Neural progenitor cell (in vitro differentiated cells): ENCODE data around the gene SLC10A7. TPM values are rescaled to one million over a fixed set of nuclear protein-coding genes. Genes with fewer than 3 reads are reported as not detected.

Experiments used
- DNase-seq: peaks from one replicate; pipeline ENCODE4 v3.0.0-alpha.2; 2016; ENCODE audit warnings: low spot score
- H2AFZ ChIP-seq: fragments of 200-600 bp; sonication (generic); replicated peaks from 2 replicates; pipeline ENCODE4 v1.6.1; 2016; ENCODE audit warnings: antibody characterized with exemption
- H3F3A ChIP-seq: fragments of 200-600 bp; sonication (generic); 2 replicates; pipeline ENCODE4 v1.6.1; 2016; ENCODE audit warnings: antibody characterized with exemption, low read depth
- H3K27ac ChIP-seq: fragments of 200-600 bp; sonication (generic); 2 replicates; pipeline ENCODE4 v1.5.1; 2016; ENCODE audit warnings: mild to moderate bottlenecking
- H3K27me3 ChIP-seq: fragments of 200-600 bp; sonication (generic); 2 replicates; pipeline ENCODE4 v1.6.1; 2016; ENCODE audit warnings: mild to moderate bottlenecking, moderate library complexity
- H3K36me3 ChIP-seq: fragments of 200-600 bp; sonication (generic); 2 replicates; pipeline ENCODE4 v1.5.1; 2016
- H3K4me1 ChIP-seq: fragments of 200-600 bp; sonication (generic); 2 replicates; pipeline ENCODE4 v1.6.1; 2016; ENCODE audit warnings: mixed run types
- H3K4me2 ChIP-seq: fragments of 200-600 bp; sonication (generic); 2 replicates; pipeline ENCODE4 v1.6.1; 2016
- H3K4me3 ChIP-seq: fragments of 200-600 bp; sonication (generic); 2 replicates; pipeline ENCODE4 v1.5.1; 2016
- H3K79me2 ChIP-seq: fragments of 200-600 bp; sonication (generic); 2 replicates; pipeline ENCODE4 v1.6.1; 2016; ENCODE audit warnings: low read depth
- H3K9ac ChIP-seq: fragments of 200-600 bp; sonication (generic); 2 replicates; pipeline ENCODE4 v1.6.1; 2016
- H3K9me3 ChIP-seq: fragments of 200-600 bp; sonication (generic); 2 replicates; pipeline ENCODE4 v1.5.1; 2016; ENCODE audit warnings: low read depth
- H4K20me1 ChIP-seq: fragments of 200-600 bp; sonication (generic); 2 replicates; pipeline ENCODE4 v1.6.1; 2016; ENCODE audit warnings: low read depth
- H3K27ac Mint-ChIP-seq: 3 replicates; pipeline ENCODE4 v1.8.0; 2021; ENCODE audit warnings: mixed read lengths
- H3K27me3 Mint-ChIP-seq: 2 replicates; pipeline ENCODE4 v1.8.0; 2022; ENCODE audit warnings: low read depth, mild to moderate bottlenecking, inconsistent platforms, moderate library complexity, mixed read lengths; ENCODE audit not compliant: insufficient read depth
- H3K36me3 Mint-ChIP-seq: 3 replicates; pipeline ENCODE4 v1.8.0; 2021; ENCODE audit warnings: mixed read lengths
- H3K4me1 Mint-ChIP-seq: 3 replicates; pipeline ENCODE4 v1.8.0; 2021; ENCODE audit warnings: mixed read lengths
- H3K4me3 Mint-ChIP-seq: 3 replicates; pipeline ENCODE4 v1.8.0; 2021; ENCODE audit warnings: mild to moderate bottlenecking, moderate library complexity, mixed read lengths
- H3K9me3 Mint-ChIP-seq: 3 replicates; pipeline ENCODE4 v1.8.0; 2020; ENCODE audit warnings: mixed read lengths
- CTCF ChIP-seq: fragments of 200-600 bp; sonication (generic); IDR thresholded peaks from 2 replicates; pipeline ENCODE4 v1.5.1; 2017; ENCODE audit warnings: antibody characterized with exemption, mild to moderate bottlenecking
- EZH2 ChIP-seq: fragments of 200-600 bp; sonication (generic); IDR thresholded peaks from 2 replicates; pipeline ENCODE4 v1.6.1; 2017; ENCODE audit warnings: antibody characterized with exemption, mild to moderate bottlenecking, moderate library complexity
- EZH2phosphoT487 ChIP-seq: fragments of 200-600 bp; sonication (generic); IDR thresholded peaks from 2 replicates; pipeline ENCODE4 v1.6.1; 2017; ENCODE audit warnings: antibody characterized with exemption
- total RNA-seq: library from RNA; depleted of rRNA; stranded (reverse); fragments of >200 nt; gene quantifications from 2 replicates; pipeline ENCODE4 v1.2.3, GENCODE V29; 2015; ENCODE audit warnings: low replicate concordance

Gene SLC10A7
- total RNA-seq, 1 donor from 2014 or later: 9.9 TPM

- Histone ChIP-seq H3K27ac (no peak overlapping the region), H3F3A (no peaks in the 10 kb centered on the region), H3K4me3 (no peak overlapping the region), H3K9ac (no peak overlapping the region), H3K4me2 (no peak overlapping the region), H3K4me1 (peaks cover 14% of the 10 kb centered on the region), H3K9me3 (no peaks in the 10 kb centered on the region), H4K20me1 (no peaks in the 10 kb centered on the region), H3K36me3 (no peaks in the 10 kb centered on the region), H3K79me2 (no peaks in the 10 kb centered on the region), H3K27me3 (no peaks in the 10 kb centered on the region), H2AFZ (no peak overlapping the region)
- Mint-ChIP-seq H3K4me1 (peaks cover 15% of the 10 kb centered on the region), H3K4me3 (no peak overlapping the region), H3K36me3 (no peaks in the 10 kb centered on the region), H3K9me3 (no peaks in the 10 kb centered on the region), H3K27ac (no peak overlapping the region), H3K27me3 (no peaks in the 10 kb centered on the region)
- no peak for DNase-seq
- TF ChIP-seq EZH2 (no peak), CTCF (no peak), EZH2phosphoT487 (no peak)
Observed at GRCh38 chr4:146462251-146462650, 59.5 kb downstream of the SLC10A7 start.

GRCh38 chr4:146458594-146458993, 63.1 kb downstream of the SLC10A7 start:
- DNase-seq: no peak
- no peaks in the 10 kb centered on the region for H3K27me3 Mint-ChIP-seq
- no peak overlapping the region for H3K4me2 ChIP-seq
- no peaks in the 10 kb centered on the region for H4K20me1 ChIP-seq
- no peak overlapping the region for H3K27ac Mint-ChIP-seq
- H3K36me3 ChIP-seq: no peaks in the 10 kb centered on the region
- TF ChIP-seq CTCF (no peak), EZH2 (no peak), EZH2phosphoT487 (no peak)
- H3K36me3 Mint-ChIP-seq: no peaks in the 10 kb centered on the region
- H3K9me3 Mint-ChIP-seq: no peaks in the 10 kb centered on the region
- peaks cover 6% of the 10 kb centered on the region for H3K4me1 Mint-ChIP-seq
- no peaks in the 10 kb centered on the region for H3K79me2 ChIP-seq
- no peaks in the 10 kb centered on the region for H3K9me3 ChIP-seq
- H3K27me3 ChIP-seq: no peaks in the 10 kb centered on the region
- H3K27ac ChIP-seq: no peak overlapping the region
- peaks cover 8% of the 10 kb centered on the region for H3K4me1 ChIP-seq
- no peaks in the 10 kb centered on the region for H3F3A ChIP-seq
- H3K4me3 ChIP-seq: no peak overlapping the region
- H3K9ac ChIP-seq: no peak overlapping the region
- no peak overlapping the region for H3K4me3 Mint-ChIP-seq
- H2AFZ ChIP-seq: no peak overlapping the region

- Histone ChIP-seq H3K36me3 (no peaks in the 10 kb centered on the region), H3K4me2 (no peak overlapping the region), H3K9me3 (no peaks in the 10 kb centered on the region), H2AFZ (no peak overlapping the region), H4K20me1 (no peaks in the 10 kb centered on the region), H3K79me2 (no peaks in the 10 kb centered on the region), H3F3A (no peaks in the 10 kb centered on the region), H3K4me3 (no peak overlapping the region), H3K9ac (no peak overlapping the region), H3K4me1 (peaks cover 5% of the 10 kb centered on the region), H3K27ac (no peak overlapping the region), H3K27me3 (no peaks in the 10 kb centered on the region)
- Mint-ChIP-seq H3K27ac (no peak overlapping the region), H3K4me1 (peaks cover 6% of the 10 kb centered on the region), H3K9me3 (peaks cover 2% of the 10 kb centered on the region), H3K4me3 (no peak overlapping the region), H3K27me3 (no peaks in the 10 kb centered on the region), H3K36me3 (no peaks in the 10 kb centered on the region)
- no peak for TF ChIP-seq EZH2
- TF ChIP-seq CTCF: no peak
- no peak for TF ChIP-seq EZH2phosphoT487
- DNase-seq: no peak
Observed at GRCh38 chr4:146456681-146457080, 65.1 kb downstream of the SLC10A7 start.
